ENCODE results near the gene INVS. TPM values are rescaled to one million over a fixed set of nuclear protein-coding genes. Genes with fewer than 3 reads are reported as not detected.

The INVS gene
- total and polyA plus RNA-seq, 11 donors: 2.5 to 10.4 (median 7.4) TPM

GRCh38 chr9:100191264-100191663 lies 92.2 kb downstream of the INVS start:
- Histone ChIP-seq H3K9me3 (peaks cover 5 to 66% (median 37%) of the 10 kb centered on the region in 12 donors), H3K27me3 (no peaks in the 10 kb centered on the region), H3K27ac (no peak overlapping the region), H3K36me3 (peaks cover 0 to 9% (median 0%) of the 10 kb centered on the region in 9 donors), H3K4me1 (no peaks in the 10 kb centered on the region), H3K4me3 (no peak overlapping the region)
- no peak for TF ChIP-seq POLR2A (IDR thresholded peaks at IDR 0.05)
- TF ChIP-seq CTCF (IDR thresholded peaks at IDR 0.05): no peak
- no peak for DNase-seq
- intact Hi-C loops (cut with DNase I): no loop called here
- ATAC-seq: no peak

- DNase-seq (no peak), ATAC-seq (no peak)
- H3K36me3 ChIP-seq: peaks cover 0 to 9% (median 0%) of the 10 kb centered on the region in 9 donors
- intact Hi-C loops (cut with DNase I): no loop called here
- H3K4me3 ChIP-seq: no peak overlapping the region
- peaks cover 5 to 50% (median 33%) of the 10 kb centered on the region in 12 donors for H3K9me3 ChIP-seq
- 98 to 99% (median 99%) methylated on average over 3 of the region's 3 CpGs for WGBS, 4 donors
- H3K4me1 ChIP-seq: no peaks in the 10 kb centered on the region
- H3K27me3 ChIP-seq: no peaks in the 10 kb centered on the region
- H3K27ac ChIP-seq: no peak overlapping the region
- no peak for TF ChIP-seq POLR2A (IDR thresholded peaks at IDR 0.05)
- TF ChIP-seq CTCF (IDR thresholded peaks at IDR 0.05): no peak
Observed at GRCh38 chr9:100193078-100193477, 94.0 kb downstream of the INVS start.

GRCh38 chr9:100196215-100196614 lies 97.2 kb downstream of the INVS start:
- H3K4me3 ChIP-seq: no peak overlapping the region
- H3K4me1 ChIP-seq: no peaks in the 10 kb centered on the region
- 55 to 83% (median 77%) methylated on average over 3 of the region's 3 CpGs for WGBS, 4 donors
- no peaks in the 10 kb centered on the region for H3K27me3 ChIP-seq
- ATAC-seq: no peak
- no peak for TF ChIP-seq CTCF (IDR thresholded peaks at IDR 0.05)
- no peak for TF ChIP-seq POLR2A (IDR thresholded peaks at IDR 0.05)
- H3K27ac ChIP-seq: no peak overlapping the region
- H3K9me3 ChIP-seq: peaks cover 0 to 21% (median 11%) of the 10 kb centered on the region in 12 donors
- DNase-seq: no peak
- intact Hi-C loops (cut with DNase I): no loop called here
- H3K36me3 ChIP-seq: peaks cover 0 to 9% (median 0%) of the 10 kb centered on the region in 9 donors

GRCh38 chr9:100196828-100197227 lies 97.8 kb downstream of the INVS start:
- Histone ChIP-seq H3K27me3 (no peaks in the 10 kb centered on the region), H3K4me3 (no peak overlapping the region), H3K4me1 (no peaks in the 10 kb centered on the region), H3K36me3 (peaks cover 0 to 9% (median 0%) of the 10 kb centered on the region in 9 donors), H3K9me3 (peaks cover 0 to 14% (median 5%) of the 10 kb centered on the region in 12 donors), H3K27ac (no peak overlapping the region)
- TF ChIP-seq POLR2A (IDR thresholded peaks at IDR 0.05) (no peak), CTCF (IDR thresholded peaks at IDR 0.05) (no peak)
- WGBS, 4 donors: 70 to 89% (median 80%) methylated on average over 1 of the region's 1 CpG
- ATAC-seq (no peak), DNase-seq (no peak)
- intact Hi-C loops (cut with DNase I): no loop called here

All from heart left ventricle (tissue), 16 donors.